Neural progenitor cell (in vitro differentiated cells): ENCODE data around the gene UBE2D2.

ENCODE experiments used
- EZH2 ChIP-seq: fragments of 200-600 bp; sonication (generic); IDR thresholded peaks from 2 replicates; pipeline ENCODE4 v1.6.1; 2017; ENCODE audit warnings: antibody characterized with exemption, mild to moderate bottlenecking, moderate library complexity
- EZH2phosphoT487 ChIP-seq: fragments of 200-600 bp; sonication (generic); IDR thresholded peaks from 2 replicates; pipeline ENCODE4 v1.6.1; 2017; ENCODE audit warnings: antibody characterized with exemption
- TF ChIP-seq, protein P1 (sequence below): fragments of 200-600 bp; sonication (generic); IDR thresholded peaks from 2 replicates; pipeline ENCODE4 v1.5.1; 2017; ENCODE audit warnings: antibody characterized with exemption, mild to moderate bottlenecking

GRCh38 chr5:139631520-139632165 lies 70.5 kb downstream of the UBE2D2 start:
- TF ChIP-seq, protein P1, sequence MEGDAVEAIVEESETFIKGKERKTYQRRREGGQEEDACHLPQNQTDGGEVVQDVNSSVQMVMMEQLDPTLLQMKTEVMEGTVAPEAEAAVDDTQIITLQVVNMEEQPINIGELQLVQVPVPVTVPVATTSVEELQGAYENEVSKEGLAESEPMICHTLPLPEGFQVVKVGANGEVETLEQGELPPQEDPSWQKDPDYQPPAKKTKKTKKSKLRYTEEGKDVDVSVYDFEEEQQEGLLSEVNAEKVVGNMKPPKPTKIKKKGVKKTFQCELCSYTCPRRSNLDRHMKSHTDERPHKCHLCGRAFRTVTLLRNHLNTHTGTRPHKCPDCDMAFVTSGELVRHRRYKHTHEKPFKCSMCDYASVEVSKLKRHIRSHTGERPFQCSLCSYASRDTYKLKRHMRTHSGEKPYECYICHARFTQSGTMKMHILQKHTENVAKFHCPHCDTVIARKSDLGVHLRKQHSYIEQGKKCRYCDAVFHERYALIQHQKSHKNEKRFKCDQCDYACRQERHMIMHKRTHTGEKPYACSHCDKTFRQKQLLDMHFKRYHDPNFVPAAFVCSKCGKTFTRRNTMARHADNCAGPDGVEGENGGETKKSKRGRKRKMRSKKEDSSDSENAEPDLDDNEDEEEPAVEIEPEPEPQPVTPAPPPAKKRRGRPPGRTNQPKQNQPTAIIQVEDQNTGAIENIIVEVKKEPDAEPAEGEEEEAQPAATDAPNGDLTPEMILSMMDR: no peak
- no peak for TF ChIP-seq EZH2
- TF ChIP-seq EZH2phosphoT487: no peak
